ENCODE results near the gene UBE3C.
"Not testable (repeated sequence)": the region's sequence is repeated elsewhere in the genome, so short reads cannot be mapped to it uniquely, and the experiment has no call there.

The UBE3C gene

DNA sequence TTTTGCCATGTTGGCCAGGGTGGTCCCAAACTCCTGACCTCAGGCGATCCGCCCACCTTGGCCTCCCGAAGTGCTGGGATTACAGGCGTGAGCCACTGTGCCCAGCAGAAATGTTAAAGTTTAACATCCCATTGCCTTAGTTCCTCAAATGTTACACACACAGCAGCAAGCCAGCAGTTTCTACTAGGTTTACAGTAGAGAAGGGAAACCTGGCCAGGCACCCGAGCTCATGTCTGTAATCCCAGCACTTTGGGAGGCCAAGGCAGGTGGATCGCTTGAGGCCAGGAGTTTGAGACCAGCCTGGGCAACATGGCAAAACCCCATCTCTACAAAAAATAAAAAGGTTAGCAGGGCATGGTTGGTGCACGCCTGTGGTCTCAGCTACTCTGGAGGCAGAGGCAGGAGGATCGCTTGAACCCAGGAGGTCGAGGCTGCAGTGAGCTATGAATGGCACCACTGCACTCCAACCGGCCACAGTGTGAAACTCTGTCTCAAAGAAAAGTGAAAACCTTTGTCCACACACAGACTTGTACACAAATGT, 135.4 kb downstream of the UBE3C start:
- DNase-seq: not testable (repeated sequence)

DNA sequence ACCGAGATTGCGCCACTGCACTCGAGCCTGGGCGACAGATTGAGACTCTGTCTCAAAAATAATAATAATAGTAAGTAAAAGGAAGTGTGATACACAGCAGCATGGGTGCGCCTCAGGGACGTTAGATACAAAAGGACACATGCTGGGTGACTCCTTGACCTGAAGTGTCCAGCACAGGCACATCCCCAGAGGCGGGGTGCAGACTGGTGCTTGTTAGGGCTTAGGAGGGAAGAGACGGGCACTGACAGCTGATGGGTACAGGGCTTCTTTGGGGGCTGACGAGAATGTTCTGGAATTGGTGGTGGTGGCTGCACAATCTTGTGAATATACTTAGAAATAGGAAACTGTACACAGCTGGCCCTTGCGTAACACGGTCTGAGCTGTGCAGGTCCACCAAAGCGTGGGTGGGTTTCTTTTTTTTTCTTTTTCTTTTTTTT, 136.3 kb downstream of the UBE3C start:
- peak; percentile 33 for DNase-seq

DNA sequence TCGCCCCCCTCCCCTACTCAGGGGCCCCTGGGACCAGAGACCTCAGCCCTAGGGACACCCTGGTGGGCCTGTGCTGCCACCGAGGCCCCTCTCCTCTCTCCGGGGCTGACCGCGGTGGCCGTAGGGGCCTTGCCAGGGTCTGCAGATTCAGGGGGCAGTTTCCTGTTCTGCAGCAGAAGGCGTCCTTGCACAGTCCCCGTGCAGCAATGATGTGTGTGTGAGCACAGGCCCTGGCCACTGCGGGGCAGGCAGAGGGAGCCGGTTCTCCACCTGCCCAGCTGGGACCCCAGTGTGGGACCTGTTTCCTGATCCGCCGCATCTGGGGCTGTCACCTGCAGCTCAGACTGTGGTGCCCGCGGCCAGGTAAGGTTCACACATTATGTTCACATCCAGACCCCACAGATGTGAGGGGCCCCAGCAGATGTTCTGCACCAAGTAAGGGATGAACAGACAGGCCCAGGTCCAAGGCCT, 137.4 kb downstream of the UBE3C start:
- DNase-seq: peak; percentile 17

DNA sequence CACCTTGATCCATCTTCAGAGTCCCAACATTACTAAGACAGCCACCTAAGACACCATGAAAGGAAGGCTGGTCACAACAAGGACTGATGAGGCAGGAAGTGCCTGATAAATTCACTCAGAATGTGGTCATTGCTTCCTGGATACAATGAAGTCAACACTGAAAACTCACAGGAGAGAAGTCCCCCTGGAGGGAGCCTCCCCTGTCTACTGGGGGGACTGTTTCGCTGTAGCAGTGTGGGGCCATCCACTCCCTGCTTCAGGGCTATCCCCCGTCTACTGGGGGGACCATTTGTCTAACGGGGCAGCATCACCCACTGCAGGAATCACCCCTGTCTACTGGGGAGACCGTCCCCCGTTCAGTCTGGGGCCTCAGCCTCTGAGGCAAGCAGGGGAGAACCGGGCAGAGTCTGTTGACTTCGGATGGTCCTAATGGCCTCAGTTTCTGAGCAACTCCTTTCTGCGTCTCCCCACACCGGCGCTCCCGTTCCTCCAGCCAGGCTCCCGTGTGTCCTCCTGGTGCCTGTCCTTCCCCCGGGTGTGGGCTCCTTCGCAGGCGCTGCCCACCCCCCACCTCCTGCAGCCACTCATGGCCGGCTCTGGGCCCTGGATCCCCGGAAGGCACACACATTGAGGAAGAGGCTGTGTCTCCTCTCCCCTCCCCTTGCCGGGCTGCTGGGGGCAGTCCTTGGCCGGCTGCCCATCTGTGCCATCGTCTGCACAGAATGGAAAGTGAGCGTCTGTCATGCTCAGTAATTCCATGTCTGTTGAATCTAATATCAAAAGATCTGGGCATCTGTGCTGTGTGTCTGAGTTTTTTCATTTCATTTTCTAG, 138.2 kb downstream of the UBE3C start:
- peak; percentile 46 for DNase-seq

DNA sequence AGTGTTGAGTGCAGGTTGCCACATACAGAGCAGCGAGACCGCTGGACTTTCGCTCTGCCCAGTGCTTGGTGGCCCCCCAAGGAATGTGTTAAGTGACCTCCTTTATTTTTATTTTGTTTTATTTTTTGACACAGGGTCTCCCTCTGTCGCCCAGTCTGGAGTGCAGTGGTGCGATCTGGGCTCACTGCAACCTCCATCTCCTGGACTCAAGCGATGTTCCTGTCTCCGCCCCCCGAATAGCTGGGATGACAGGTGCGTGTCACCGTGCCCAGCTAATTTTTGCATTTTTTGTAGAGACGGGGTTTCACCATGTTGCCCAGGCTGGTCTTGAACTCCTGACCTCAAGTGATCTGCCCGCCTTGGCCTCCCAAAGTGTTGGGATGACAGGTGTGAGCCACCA, 138.8 kb downstream of the UBE3C start:
- DNase-seq: not testable (repeated sequence)

DNA sequence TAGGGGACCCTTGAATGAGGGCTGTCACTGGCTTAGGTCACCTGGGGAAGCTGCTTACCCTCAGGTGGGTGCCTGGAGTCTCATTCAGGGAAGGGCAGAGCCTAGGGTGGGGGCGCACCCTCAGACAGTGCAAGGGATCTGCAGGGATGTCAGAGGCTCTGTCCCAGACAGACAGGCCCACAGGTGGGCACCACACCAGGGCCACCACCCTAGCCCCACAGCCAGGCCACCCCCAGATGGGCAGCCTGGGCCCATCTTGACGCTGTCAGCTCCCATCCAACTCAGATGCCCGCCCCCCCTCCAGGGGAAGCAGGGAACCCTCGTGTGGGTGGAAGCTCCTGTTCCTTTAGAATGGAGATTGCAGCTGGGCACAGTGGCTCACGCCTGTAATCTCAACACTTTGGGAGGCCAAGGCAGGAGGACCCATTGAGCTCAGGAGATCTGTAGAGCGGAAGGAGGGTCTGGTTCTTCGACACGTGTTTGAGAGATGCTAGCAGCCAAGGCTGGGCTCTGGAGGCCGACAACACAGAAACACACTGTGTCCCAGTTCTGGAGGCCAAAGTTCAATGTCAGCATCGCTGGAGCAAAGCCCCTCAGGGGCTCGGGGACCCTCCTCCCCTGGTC, 139.6 kb downstream of the UBE3C start:
- no peak for DNase-seq

DNA sequence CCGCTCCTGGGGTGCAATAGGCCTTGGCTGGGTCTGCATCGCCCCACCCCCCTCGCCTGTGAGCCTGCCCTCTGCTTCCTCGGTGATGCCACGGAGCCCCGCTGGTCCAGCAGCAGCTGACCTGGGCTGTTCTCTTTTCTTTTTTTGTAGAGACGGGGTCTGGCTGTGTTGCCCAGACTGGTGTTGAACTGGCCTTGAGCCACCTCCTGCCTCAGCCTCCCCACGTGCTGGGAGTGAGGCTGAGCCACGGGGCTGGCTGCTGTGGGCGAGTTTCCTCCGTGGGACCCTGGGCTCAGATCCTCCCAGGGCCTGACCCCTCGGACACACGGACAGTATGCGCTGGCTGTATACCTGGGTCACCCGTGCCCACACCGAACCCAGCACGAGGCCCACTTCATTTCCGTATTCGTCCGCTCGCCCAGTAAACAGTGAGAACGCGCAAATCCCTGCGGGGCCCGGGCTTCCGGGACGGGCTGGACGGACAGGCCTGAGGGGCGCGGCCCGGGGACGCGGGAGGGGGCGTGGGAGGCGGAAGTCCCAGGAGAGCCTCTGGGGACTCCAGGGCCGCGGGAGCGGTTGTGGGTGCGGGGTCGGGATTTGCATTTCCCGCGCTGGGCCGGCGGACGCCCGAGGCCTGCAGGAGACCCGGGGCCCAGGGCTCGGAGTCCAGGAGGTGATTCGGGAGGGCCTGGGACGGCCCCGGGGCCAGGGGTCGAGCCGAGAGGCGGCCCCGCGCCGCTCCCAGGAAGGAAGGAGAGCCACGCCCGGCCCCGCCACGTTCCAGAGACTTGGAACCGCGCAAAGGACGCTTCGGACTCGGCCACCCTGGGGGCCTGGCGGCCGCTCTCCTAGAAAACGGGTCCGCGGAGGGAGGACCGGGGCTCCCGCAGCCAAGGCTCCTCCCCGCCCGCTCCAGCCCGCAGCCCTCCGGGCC, 140.3 kb downstream of the UBE3C start:
- no peak for DNase-seq

DNA sequence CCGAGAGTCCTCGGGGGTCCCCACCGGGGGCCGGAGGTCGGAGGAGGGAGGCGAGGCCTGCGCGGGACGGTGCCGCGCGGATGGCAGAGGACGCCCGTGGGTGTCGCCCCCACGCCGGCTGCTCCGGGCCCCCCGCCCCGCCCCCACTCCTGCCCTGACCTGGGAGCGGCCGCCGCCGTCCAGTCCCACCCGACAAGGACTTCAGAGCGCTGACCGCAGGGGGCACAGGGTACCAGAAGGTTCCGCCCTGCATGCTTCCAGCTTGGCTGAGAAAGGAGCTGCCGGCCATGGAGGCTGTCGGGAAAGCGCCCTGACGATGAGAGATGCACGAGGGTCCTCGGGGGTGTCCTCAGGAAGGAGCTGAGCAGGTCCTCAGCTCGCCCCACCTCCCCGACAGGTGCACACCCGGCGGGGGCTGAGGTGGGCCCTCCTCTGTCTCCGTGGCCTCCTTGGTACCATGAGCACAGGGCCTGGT, 141.1 kb downstream of the UBE3C start:
- no peak for DNase-seq

DNA sequence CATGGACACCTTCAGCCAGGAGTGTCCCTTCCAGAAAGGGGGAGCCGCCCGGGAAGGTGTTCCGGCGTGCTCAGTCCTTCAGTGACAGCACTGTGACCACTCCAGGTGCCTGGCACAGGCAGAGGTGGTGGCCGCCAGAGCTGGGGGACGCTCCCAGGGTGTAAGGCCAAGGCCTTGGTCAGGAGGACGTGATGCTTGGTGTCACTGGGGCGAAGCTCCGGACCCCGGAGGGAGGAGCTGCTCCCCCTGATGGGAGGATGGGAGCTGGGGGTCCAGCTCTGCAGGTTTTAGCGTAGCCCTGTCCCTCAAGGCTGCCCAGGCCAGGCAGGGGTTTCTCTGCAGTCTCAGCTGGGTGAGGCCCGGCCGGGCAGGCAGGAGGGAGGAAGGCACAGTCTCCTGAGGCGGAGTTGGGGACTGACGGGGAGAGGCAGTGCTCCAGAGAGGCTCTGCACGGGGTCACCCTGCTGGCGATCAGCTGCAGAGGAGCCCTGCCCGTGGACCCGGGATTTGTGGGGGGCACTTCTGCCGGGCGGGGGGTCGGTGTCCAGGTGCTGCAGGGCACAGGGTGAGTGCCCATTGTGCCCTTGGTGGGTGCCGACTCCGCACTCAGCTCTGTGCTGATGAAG, 141.6 kb downstream of the UBE3C start:
- DNase-seq: no peak

DNA sequence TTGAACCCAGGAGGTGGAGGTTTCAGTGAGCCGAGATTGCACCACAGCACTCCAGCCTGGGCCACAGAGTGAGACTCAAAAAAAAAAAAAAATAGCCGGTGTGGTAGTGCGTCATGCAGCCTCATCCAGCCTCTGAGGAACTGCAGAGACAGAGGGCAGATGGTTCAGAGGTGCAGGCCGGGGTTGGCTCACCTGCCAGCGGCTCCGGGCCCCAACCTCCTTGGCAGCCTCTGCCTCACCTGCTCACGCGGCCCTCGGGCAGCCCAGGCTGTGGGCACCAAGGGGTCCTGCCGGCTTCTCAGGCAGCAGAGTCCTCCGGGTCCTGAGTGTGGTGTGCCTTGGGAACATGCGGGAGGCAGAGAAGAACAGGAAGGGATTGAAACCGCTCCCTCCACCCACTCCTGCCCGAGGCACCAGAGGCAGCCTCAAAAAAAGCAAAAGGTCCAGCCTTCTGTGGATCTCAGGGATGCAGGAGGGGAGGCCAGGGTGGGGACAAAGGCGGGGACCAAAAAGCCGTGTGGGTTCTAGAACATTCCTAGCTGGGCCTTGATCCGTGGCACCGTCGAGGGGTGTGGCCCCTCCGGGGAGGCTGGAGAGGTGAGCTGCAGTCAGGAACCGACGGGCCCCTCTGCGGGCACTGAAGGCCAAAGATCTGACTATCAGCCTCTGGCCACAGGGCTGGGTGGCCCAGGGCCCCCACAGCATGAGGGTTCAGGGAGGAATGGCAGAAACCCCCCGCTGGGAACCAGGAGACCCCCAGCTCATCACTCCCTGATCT, 142.7 kb downstream of the UBE3C start:
- DNase-seq: no peak

DNA sequence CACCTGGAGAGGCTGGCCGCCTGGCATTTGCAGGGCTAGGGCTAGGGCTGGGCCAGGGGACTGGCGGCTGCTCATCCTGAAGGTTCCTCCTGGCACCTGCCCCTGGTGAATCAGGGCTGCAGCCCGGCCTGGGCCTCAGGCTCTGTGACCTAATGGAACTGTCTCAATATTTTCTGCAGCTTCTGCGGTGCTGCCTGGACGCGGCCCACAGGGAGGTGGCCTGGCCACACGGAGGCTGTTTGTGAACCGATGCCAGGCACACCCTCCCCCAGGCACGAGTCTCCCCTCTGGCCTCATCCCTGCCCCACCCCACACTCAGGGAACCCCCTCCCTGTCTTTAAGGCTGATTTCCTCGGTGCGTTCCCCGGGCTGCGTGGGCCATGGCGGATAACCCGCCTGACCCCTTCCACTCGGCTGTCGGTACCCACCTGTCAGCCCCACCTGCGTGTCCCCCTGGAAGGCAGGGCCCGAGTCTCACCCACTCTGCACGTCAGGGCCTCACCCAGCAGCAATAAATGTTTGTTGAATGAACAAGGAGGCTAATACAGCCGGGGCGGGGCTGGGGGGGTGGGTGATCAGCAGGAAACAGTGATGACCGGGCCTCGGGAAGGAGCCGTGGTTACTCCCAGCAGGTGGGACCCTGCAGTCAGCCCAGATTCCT, 143.5 kb downstream of the UBE3C start:
- no peak for DNase-seq

DNA sequence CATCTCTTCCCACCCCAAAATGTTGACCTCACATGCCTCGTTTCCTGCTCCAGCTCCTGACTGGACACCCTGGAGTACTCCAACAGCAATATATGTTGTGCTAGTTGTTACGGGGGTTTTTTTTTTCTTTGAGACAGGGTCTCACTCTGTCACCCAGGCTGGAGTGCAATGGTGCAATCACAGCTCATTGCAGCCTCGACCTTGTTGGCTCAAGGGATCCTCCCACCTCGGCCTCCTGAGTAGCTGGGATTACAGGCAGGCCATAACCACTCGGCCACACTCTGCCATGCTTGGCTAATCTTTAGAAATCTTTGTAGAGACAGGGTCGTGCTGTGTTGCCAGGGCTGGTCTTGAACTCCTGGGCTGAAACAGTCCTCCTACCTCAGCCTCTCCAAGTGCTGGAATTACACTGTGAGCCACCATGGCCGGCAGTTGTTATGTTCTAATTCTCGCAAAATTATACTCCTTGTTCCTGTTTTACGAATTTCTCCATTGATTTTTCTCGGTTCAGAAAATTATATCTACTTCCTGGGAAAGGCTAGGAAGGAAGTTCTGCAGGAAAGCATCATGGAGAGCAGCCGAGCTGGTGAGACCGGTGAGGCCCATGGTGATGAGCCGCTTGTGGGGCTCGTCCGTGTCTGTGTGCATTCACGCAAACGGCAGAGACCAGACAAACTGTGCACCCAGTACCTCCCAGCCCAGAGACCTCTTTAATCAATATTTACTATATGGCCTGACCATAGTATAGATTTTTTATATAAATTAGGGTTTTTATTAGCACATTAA, 145.7 kb downstream of the UBE3C start:
- no peak for DNase-seq

DNA sequence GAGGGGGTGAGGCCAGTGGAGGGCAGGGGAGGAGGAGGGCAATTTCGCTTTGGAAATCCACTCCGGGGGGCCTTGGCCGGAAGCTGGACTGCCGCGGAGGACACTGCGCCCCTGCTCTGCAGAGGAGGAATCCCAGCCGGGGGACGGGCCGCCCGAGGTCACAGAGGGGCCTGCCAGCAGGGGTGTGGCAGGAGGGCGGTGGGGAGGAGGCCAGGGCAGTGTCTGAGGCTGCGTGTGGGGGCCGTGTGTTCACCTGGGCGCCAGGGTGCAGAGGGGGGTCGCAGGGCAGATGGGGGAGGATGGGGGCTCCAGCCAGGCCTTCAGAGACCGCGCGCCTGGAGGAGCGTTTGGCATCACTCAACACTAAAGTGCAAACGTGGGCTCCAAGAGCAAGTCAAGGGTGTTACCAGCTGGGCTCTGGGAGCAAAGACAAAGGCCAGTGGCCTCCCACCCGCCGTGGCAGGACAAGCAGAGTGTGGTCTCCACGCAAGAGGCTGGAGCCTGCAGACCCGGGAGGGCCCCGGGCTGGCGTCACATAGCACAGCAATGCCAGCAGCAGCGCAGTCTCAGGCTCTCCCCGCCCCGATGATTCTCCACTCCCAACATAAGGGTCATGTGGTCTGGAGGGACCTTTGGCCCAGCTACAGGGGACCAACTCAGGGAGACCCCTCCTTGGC, 152.8 kb downstream of the UBE3C start:
- DNase-seq: no peak

DNA sequence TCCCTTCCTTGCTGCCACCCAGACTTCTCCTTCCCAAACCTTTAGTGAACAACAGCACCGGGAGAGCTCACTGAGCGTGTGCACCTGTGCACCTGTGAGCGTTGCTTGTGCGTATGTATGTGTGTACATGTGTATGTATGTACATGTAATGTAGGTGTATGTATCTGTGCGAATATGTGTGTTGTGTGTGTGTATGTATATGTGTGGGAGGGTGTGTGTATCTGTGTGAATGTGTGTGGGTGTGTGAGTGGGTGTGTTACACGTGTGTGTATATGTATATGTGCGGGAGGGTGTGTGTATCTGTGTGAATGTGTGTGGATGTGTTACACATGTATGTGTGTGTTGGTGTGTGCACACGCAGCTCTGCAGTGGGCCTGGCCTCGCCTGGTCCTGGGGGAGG, 153.5 kb downstream of the UBE3C start:
- no peak for DNase-seq

DNA sequence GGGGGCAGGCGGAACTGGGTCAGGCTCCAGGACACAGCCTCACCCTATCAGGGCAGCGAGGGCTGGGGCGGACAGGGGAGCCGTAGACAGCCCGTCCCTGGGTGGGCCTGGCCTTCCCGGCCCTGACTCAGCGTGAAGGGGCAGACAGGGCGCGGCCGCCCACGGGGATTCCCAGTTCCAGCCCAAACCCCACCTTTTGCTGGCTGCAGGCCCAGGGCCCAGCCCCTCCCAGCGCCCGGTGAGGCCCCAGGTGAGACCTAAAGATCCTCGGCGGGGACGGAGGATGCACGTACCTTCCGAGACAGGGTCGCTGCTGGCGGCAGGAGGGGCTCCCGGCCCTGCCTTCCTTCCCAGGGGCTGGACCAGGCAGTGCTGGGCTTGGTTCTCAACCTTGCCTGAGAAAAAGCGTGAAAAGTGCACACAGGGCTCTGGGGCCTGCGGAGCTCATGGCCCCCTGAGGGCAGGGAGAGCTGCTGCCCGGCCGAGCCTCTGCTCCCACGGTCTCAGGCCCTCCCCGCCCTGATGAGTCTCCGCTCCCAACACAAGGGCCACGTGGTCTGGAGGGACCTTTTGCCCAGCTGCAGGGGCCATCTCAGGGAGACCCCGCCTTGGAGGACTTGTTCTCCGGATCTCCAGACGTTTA, 154.2 kb downstream of the UBE3C start:
- DNase-seq: no peak

DNA sequence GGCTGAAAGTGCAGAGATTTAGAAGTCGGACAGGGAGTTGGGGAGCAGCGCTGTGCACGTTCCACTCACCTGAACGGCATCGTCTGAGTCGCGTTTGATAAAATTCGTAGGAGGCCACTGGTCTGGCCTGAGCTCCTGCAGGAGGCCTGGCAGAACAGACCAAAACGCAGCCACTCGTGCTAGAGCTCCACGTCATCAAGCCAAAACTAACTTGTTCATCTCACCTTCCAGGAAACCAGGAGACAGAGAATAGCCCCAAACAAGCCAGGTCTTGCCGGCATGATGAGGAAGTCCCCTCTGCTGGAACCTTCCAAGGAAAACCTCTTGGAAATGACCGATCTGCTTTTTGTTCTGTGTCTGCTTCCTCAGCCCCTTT, 154.7 kb downstream of the UBE3C start:
- DNase-seq: no peak

DNA sequence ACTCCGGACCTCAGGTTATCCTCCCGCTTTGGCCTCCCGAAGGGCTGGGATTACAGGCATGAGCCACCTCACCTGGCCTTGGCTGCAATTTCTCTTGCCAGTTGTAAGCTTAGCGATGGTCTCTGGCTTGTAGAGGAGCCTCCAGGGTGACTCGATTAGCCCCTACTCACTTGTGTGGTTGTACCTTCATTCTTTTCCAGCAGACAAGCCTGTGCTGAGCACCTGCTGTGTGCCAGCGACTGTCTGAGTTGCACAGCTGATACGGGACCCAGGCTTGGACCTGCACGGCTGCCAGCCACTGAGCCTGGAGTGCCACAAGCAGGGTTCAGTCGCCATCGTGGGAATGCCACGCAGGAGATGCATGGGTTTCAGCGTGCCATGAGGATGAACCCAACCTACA, 156.0 kb downstream of the UBE3C start:
- DNase-seq: no peak

DNA sequence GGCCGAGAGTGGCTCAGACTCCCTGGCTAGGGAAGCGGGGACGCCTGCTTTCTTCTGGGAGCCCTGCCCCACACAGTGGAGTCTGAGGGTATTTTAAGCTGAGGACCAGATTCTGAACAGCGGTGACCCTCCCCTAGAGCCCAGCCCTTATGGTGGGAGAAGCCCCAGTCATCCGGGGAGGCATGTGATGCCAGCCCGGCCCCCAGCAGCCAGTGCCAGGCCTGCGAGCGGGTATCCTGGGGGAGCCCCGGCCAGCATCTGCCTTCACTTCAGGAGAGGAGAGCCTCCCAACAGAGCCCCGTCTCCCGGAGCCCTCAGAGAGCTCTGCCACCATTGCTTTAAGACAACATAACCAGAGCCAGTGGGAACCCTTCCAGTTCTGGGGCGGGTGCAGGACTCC, 156.6 kb downstream of the UBE3C start:
- no peak for DNase-seq

DNA sequence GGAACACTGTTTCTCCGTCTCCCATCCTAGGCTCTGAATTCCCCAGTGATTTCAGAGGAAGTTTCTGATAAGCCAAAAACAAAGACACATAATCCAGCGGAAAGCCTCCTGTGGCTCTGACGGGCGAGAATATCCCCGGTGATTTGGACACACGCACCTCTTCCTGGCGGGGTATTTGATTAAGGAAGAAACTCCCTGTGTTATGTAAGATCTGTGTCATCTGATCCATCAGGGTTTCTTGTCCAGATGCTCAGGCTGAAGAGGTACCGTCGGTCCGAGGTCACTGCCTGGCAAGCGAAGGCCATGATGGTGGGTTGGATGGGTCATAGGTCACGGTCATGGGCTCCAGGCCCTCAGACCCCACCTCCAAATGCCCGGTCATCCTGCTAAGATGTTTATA, 158.5 kb downstream of the UBE3C start:
- no peak for DNase-seq

All from right forelimb (tissue), 1 donor.